T-helper 2 cell treated with Interferon-gamma antibody and Interleukin-4, amounts not matched to agents 5 μg/mL and 100 μg/mL, for 36 hours (primary cell): Measurements from ENCODE around the gene TPCN1.

ENCODE experiments used
- DNase-seq: peaks from one replicate; pipeline ENCODE4 v3.0.0; 2021; ENCODE audit warnings: low spot score
- H3K27ac Mint-ChIP-seq: one replicate; pipeline ENCODE4 v1.8.0; 2021; ENCODE audit warnings: mild to moderate bottlenecking, mixed read lengths
- H3K27me3 Mint-ChIP-seq: one replicate; pipeline ENCODE4 v1.8.0; 2021; ENCODE audit warnings: low read depth, mixed read lengths
- H3K36me3 Mint-ChIP-seq: one replicate; pipeline ENCODE4 v1.8.0; 2021; ENCODE audit warnings: low read depth, mixed read lengths
- H3K4me1 Mint-ChIP-seq: one replicate; pipeline ENCODE4 v1.8.0; 2021; ENCODE audit warnings: low read depth, mixed read lengths
- H3K4me3 Mint-ChIP-seq: one replicate; pipeline ENCODE4 v1.8.0; 2022; ENCODE audit warnings: mild to moderate bottlenecking, moderate library complexity, mixed read lengths
- H3K9me3 Mint-ChIP-seq: one replicate; pipeline ENCODE4 v1.8.0; 2021; ENCODE audit warnings: mixed read lengths

TPCN1 gene

DNA sequence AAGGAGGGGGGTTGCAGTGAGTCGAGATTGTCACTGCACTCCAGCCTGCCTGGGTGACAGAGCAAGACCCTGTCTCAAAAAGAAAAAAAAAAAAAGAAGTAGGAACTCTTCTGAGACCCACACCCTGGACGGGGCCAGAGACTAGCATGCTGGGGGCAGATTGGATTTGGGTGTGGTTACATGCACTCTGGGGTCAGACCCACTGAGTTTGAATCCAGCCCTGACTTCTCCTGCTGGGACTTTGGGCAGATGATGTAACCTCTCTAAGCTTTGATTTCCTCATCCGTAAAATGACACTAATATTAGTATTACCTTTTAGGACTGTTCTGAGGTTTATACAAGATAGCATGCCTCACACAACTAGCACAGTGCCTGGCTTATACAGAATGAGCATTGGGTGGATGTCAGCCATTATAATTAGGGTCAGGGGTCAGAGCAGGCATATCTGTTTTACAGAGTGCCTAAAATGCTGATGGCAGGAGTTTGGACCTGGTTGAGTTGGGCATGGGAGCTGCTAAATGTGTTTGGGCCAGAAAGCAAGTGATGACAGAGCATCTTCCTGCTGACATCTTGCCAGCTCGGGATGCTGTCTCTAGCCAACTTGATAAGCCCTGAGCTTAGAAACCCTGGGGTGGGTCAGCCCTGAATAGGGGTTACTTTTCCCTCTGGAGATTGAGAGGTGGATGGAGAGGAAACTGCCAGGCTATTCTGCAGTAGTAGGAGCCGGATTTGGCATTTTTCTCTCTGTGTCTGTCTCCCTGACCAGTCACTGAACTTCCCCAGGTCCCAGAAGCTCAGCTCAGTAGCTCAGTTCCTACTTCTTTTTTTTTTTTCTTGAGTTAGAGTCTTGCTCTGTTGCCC is 15.5 kb downstream of the TPCN1 start:
- no peaks in the 10 kb centered on the region for H3K27me3 Mint-ChIP-seq
- no peak overlapping the region for H3K4me3 Mint-ChIP-seq
- no peak overlapping the region for H3K27ac Mint-ChIP-seq
- H3K4me1 Mint-ChIP-seq, result peaks cover 23% of the 10 kb centered on the region
- H3K36me3 Mint-ChIP-seq, result peaks cover 36% of the 10 kb centered on the region
- no peaks in the 10 kb centered on the region for H3K9me3 Mint-ChIP-seq
- no peak for DNase-seq

DNA sequence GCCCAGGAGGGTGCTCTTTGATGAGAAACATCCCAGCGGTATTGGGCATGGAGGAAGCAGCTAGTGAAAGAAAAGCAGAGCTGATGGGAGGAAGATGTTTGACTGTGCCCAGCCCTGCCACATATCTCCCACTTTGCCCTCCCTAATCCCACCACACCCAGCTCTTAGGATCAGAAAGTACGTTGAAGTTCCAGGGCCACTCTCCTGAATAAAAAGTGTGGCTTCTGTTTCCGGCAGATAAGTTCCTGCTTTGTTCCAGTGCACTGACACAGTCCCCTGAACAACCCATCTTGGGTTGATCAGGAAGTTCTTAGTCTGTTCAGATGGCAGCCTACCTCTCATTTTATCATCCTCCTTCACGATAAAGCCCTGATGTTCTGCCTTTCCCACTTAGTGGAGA is 16.5 kb downstream of the TPCN1 start:
- Mint-ChIP-seq H3K27ac (no peak overlapping the region), H3K36me3 (peaks cover 33% of the 10 kb centered on the region), H3K27me3 (no peaks in the 10 kb centered on the region), H3K9me3 (no peaks in the 10 kb centered on the region), H3K4me3 (no peak overlapping the region), H3K4me1 (peaks cover 20% of the 10 kb centered on the region)
- DNase-seq, result no peak

DNA sequence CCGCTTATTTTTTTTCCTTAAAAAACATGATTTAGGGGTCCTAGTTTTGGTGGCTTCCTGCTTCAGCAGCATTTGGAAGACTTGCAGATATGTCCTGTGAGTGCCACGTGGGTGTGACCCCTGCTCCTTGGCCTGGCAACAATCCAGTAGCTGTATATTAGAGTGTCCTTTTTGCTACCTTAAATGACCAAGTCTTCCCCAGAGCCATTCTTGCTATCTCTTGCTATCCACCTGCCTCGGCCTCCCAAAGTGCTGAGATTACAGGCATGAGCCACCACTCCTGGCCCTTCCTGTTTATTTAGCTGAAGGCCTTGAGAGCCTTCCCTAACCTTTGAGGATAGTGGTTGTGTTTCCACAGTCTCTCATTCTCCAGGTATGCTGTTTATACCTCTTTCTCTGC is 17.0 kb downstream of the TPCN1 start:
- Mint-ChIP-seq H3K27me3 (no peaks in the 10 kb centered on the region), H3K36me3 (peaks cover 32% of the 10 kb centered on the region), H3K4me1 (peaks cover 15% of the 10 kb centered on the region), H3K9me3 (no peaks in the 10 kb centered on the region), H3K27ac (no peak overlapping the region), H3K4me3 (no peak overlapping the region)
- DNase-seq, result no peak

DNA sequence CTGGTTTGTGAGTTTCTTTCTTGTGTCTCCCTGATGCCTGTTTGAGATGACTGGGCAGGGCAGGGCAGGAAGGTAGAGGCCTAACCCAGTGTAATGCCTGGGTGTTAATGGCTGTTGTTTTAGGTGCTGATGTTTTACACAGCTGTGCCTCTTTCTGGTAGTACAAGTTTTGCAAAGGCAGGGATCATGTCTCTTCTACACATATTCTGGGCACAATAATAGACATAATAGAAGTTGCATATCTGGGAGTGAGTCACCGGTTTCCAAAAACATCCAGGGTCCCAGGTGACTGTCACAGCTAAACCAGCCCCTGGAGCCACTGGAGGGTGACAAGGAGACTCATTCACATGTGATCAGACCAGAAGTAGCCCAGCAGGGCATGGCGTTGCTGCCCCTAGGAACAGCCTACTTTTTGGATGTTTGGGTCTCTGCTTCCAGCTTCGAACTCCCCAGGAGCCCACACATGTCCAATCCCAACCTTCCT is 18.1 kb downstream of the TPCN1 start:
- Mint-ChIP-seq H3K9me3 (no peaks in the 10 kb centered on the region), H3K27ac (no peak overlapping the region), H3K4me3 (no peak overlapping the region), H3K27me3 (no peaks in the 10 kb centered on the region), H3K4me1 (peaks cover 10% of the 10 kb centered on the region), H3K36me3 (peaks cover 24% of the 10 kb centered on the region)
- DNase-seq, result no peak

DNA sequence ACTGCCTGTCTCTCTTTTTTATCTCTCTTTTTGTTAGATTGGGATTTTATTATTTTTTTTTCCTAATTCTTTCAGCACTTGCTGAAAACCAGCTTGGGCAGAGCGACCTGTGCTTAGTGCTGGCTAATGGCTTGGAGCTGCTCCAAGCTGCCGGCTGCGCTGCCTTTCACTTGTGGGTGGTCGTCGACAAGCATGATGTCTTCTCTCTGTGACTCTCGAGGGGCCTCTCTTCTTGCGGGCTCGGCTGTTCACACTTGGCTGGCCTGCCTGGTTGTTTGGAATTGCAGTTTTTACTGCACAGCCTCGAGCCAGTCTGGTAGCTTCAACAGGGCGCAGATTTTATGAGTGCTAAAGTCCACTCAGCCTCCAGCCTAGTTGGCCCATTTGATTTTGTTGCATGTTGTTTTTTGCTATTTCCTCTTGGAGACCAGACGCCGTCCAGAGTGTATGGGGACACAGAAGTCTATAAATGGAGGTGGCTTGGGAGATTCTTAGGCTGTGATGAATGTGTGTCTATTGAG is 18.6 kb downstream of the TPCN1 start:
- DNase-seq, result no peak
- Mint-ChIP-seq H3K27me3 (no peaks in the 10 kb centered on the region), H3K4me3 (no peak overlapping the region), H3K9me3 (no peaks in the 10 kb centered on the region), H3K27ac (no peak overlapping the region), H3K36me3 (peaks cover 26% of the 10 kb centered on the region), H3K4me1 (peaks cover 14% of the 10 kb centered on the region)

DNA sequence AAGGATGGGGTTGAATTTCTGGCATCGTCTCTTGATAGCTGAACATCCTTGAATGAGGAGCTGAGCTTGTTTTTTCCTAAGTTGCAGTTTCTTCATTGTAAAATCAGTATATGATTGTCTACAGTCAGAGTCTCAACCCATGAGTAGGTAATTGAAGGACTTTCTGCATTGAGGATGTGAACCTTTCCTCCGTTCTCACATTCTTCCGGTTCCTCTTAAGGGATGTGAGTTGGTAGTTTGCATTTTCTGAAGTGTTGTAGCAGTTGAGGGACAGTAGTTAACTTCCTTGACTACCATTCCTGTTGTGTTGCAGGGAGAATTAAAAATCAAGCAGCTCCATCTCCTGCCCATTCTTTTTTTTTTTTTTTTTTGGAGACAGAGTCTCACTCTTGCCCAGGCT is 19.1 kb downstream of the TPCN1 start:
- H3K27me3 Mint-ChIP-seq, result no peaks in the 10 kb centered on the region
- H3K9me3 Mint-ChIP-seq, result no peaks in the 10 kb centered on the region
- H3K4me1 Mint-ChIP-seq, result peaks cover 16% of the 10 kb centered on the region
- no peak overlapping the region for H3K4me3 Mint-ChIP-seq
- DNase-seq, result no peak
- peaks cover 24% of the 10 kb centered on the region for H3K36me3 Mint-ChIP-seq
- H3K27ac Mint-ChIP-seq, result no peak overlapping the region

DNA sequence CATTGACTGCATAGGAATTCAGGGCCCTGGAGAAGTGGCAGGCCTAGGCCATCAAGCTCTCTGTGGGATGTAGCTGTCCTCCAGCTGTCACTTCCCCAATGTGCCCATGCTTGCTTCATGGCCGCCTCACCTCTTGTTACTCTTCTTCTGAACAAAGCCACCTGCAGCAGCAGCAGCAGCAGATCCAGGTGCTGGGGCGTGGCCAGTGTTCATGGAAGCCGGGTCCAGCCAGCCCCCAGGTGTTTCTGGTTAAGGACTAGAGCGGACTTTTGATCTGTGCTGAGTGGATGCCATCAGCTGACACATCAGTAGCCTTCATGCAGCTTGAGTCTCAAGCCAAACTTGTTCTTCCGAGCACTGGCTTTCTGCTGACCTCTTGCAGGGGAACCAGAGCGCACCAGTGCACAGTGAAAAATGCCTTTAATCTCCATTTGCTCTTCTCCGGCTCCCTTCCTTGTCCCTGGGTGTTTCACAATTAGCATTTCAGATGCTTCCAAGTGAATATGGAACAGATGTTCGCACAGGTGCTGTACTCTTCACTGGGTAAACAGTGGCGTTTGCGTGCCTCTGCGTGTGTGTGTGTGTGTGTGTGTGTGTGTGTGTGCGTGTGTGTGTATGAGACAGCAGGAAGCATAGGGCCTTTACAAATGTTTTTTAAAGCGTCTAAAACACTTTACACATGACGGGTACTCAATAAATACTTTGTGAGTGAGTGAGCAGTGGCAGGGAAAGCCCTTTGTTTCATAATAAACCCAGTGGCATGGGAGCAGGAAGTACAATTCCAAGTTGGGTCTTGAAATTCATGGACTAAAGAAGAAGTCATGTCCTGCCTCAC is 20.1 kb downstream of the TPCN1 start:
- Mint-ChIP-seq H3K4me3 (no peak overlapping the region), H3K9me3 (no peaks in the 10 kb centered on the region), H3K27me3 (no peaks in the 10 kb centered on the region), H3K36me3 (peaks cover 17% of the 10 kb centered on the region), H3K4me1 (peaks cover 12% of the 10 kb centered on the region), H3K27ac (no peak overlapping the region)
- DNase-seq, result no peak

DNA sequence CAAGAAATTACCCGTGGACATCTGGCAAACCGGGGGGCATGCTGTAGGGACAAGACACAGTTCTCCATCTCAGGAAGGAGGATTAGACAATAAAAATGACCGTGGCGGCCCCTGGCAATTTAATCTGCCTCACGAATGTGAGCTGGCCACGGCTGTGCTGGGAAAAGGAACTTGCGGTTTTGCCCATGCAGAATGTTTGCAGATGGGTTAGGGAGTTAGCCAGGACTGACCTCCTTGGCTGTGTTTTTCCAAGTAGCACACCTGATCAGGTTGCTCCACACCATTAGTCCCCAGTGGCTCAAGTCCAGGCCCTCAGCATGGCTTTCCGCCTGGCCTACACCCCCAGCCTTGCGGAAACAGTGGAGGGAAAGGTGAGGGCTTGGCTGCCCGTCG is 20.8 kb downstream of the TPCN1 start:
- DNase-seq, result no peak
- Mint-ChIP-seq H3K9me3 (no peaks in the 10 kb centered on the region), H3K4me3 (no peak overlapping the region), H3K36me3 (peaks cover 18% of the 10 kb centered on the region), H3K27ac (no peak overlapping the region), H3K4me1 (peaks cover 12% of the 10 kb centered on the region), H3K27me3 (no peaks in the 10 kb centered on the region)

DNA sequence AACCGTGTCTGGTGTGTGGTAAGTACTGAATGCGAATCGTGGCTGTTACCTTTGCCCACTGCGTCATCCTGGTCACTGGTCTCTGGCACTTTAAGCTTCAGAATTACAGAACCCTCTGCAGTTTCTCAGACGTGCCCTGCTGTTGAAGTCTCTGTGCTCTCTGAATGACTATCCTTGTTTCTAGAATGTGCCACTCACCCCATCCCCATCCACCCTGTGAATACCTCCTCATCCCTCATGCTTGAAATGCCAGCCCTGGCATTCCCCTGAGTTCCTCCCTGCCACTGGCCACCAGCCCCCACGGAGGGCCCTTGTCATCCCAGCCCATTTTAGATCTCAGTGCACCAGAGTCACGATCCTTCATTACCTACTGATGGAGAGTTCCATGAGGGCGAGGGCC is 21.3 kb downstream of the TPCN1 start:
- Mint-ChIP-seq H3K27ac (no peak overlapping the region), H3K27me3 (no peaks in the 10 kb centered on the region), H3K36me3 (peaks cover 18% of the 10 kb centered on the region), H3K4me1 (peaks cover 12% of the 10 kb centered on the region), H3K4me3 (no peak overlapping the region), H3K9me3 (no peaks in the 10 kb centered on the region)
- no peak for DNase-seq

DNA sequence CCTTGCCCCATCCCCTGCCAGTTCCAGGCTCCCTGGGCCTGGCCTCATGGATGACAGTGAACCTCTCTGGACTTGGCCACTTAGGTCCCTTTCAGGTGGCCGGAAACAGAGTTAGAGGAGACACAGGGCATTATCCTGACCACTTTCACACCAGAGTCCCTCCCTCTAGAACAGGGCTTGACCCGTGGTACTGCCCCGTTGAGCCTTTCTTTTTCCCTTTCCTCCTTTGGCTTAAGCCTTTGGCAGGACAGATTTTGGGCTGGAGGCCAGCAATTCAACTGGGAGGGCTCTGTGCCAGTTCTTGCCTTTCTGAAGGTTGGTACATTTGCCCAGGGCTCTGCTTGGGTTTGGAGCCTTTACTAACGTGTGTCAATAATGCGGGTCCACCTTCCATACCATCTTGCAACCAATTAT is 22.8 kb downstream of the TPCN1 start:
- no peak overlapping the region for H3K4me3 Mint-ChIP-seq
- H3K36me3 Mint-ChIP-seq, result peaks cover 22% of the 10 kb centered on the region
- H3K27ac Mint-ChIP-seq, result peak overlapping the region; percentile 81
- peaks cover 12% of the 10 kb centered on the region for H3K4me1 Mint-ChIP-seq
- H3K9me3 Mint-ChIP-seq, result no peaks in the 10 kb centered on the region
- no peaks in the 10 kb centered on the region for H3K27me3 Mint-ChIP-seq
- no peak for DNase-seq

DNA sequence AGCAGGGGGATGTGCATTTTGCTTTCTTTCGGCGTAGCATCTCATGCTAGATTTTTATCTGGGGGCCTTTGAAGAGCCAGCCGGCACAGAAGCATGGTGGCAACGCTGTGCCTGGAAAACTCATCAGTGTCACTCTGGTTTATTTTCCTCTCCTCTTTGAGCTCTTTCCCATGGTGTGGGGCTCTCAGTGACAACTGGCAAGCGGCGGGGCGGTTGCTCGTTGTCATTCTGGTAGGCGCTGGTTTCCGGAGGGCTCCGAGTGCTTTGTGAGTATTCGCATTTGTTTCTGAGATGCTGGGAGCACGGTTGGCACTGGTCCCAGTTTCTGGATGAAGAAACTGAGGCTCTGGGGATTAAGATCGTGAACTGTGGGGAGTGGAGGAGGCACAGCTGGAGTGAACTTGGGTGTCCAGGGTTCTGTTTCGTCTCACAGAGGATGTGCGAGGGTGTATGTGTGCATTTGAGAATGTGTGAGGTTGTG is 23.3 kb downstream of the TPCN1 start:
- Mint-ChIP-seq H3K4me1 (peaks cover 12% of the 10 kb centered on the region), H3K36me3 (peaks cover 22% of the 10 kb centered on the region), H3K27ac (peak overlapping the region; percentile 81), H3K4me3 (peak overlapping the region; percentile 73), H3K9me3 (no peaks in the 10 kb centered on the region), H3K27me3 (no peaks in the 10 kb centered on the region)
- no peak for DNase-seq

DNA sequence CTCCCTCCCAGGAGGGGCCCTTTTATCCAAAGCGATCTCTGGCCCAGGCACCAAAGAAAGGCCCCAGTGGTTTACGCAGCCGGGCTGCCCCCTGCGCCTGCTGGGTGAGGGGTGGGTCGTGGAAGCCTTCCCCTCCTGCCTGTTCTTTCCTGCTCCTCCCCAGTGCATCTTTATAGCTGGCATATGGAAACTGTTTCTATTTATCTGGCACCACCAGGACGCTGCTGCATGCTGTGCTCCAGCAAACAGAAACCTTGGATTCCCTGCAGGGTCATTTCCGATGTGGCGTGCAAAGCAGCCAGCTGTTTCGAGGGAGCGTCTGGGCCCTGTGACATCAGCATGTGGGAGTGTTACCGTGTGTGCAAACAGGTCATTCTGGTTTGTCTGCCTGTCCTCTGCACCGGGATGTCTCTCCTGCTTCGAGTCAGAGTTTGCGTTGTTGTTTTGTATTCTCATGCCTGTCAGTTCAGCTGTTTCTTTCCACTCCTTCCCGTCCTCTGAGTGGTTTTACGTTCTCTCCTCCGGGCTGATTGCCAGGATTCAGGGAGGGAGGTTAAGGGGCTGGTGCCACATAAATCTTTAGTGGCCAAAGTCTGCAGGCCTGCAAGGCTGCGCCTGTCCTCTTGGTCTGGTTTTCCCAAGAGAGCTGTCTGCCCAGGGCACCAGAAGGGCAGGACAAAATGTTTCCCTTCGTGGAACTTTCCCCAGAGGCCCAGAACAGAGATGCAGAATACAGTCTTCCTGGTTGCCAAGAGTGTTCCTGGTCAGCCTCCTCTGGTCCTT is 24.6 kb downstream of the TPCN1 start:
- H3K27ac Mint-ChIP-seq, result peak overlapping the region; percentile 49
- H3K27me3 Mint-ChIP-seq, result no peaks in the 10 kb centered on the region
- peaks cover 8% of the 10 kb centered on the region for H3K4me1 Mint-ChIP-seq
- H3K4me3 Mint-ChIP-seq, result no peak overlapping the region
- no peaks in the 10 kb centered on the region for H3K9me3 Mint-ChIP-seq
- H3K36me3 Mint-ChIP-seq, result peaks cover 20% of the 10 kb centered on the region
- DNase-seq, result no peak

DNA sequence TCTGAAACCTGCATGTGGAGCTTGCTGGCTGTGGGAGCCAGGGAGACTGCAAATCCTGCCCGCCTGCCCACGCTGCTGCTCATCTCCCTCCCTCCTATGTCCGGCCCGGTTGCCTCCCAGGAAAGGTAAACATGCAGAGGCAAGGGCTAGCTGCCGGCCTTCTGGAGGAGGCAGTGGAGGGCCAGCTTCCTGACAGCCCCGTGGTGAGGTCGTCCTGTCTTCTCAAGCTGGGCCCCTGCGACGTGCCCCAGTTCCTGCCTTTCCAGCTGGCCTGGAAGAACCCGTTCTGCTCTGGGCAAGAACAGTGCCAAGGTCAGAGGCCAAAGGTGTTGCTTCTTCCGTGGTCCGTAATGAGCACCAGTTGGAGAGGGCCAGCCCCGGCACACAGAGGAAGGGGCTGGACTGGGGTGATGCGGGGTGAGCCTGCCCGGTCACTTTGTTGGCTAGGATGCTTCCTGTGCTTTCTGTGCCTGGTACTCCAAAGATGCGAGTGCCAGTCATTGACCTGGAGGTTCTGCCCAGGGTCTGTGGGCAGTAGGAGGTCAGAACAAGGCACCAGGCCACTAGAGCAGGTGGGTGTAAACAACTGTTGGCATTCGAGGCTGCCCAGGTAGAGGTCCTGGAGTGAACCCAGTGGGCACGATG is 25.3 kb downstream of the TPCN1 start:
- no peak for DNase-seq
- Mint-ChIP-seq H3K27ac (peak overlapping the region; percentile 36), H3K27me3 (no peaks in the 10 kb centered on the region), H3K9me3 (no peaks in the 10 kb centered on the region), H3K36me3 (peaks cover 25% of the 10 kb centered on the region), H3K4me3 (no peak overlapping the region), H3K4me1 (peaks cover 8% of the 10 kb centered on the region)
